Mesenchymal stem cell (in vitro differentiated cells and primary cell): ENCODE data around the gene CXCL8.
A peak's percentile ranks its signal among the peaks of the same experiment; 100 is the strongest.

Source experiments
- DNase-seq: peaks from one replicate; pipeline ENCODE4 v3.0.0-alpha.2; 2013
- H2AFZ ChIP-seq: one replicate; pipeline ENCODE4 v1.6.1; 2013; ENCODE audit warnings: low read depth, mild to moderate bottlenecking, control low read depth, inconsistent platforms, low read length, moderate library complexity
- H2AK5ac ChIP-seq: 2 replicates; pipeline ENCODE4 v1.6.1; 2013; ENCODE audit warnings: low read length, moderate library complexity, mild to moderate bottlenecking, inconsistent platforms; ENCODE audit not compliant: severe bottlenecking
- H2BK120ac ChIP-seq: one replicate; pipeline ENCODE4 v1.6.1; 2013; ENCODE audit warnings: low read depth, mild to moderate bottlenecking, inconsistent platforms, low read length, moderate library complexity
- H2BK12ac ChIP-seq, 2 experiments: one replicate each; pipeline ENCODE4 v1.6.1; 2013; ENCODE audit warnings: inconsistent platforms in 2 of 2, low read length in 2 of 2, mild to moderate bottlenecking in 2 of 2, moderate library complexity in 2 of 2, control low read depth in 1 of 2
- H2BK15ac ChIP-seq: one replicate; pipeline ENCODE4 v1.6.1; 2013; ENCODE audit warnings: mild to moderate bottlenecking, low read depth, inconsistent platforms; ENCODE audit not compliant: poor library complexity, severe bottlenecking
- H2BK5ac ChIP-seq: 2 replicates; pipeline ENCODE4 v1.6.1; 2013; ENCODE audit warnings: low read depth, mild to moderate bottlenecking, low read length, control low read depth, inconsistent platforms; ENCODE audit not compliant: poor library complexity, severe bottlenecking
- H3K14ac ChIP-seq, 2 experiments: one replicate each; pipeline ENCODE4 v1.6.1; 2013; ENCODE audit warnings: inconsistent platforms in 2 of 2, low read length in 2 of 2, control low read depth in 1 of 2, mild to moderate bottlenecking in 1 of 2, moderate library complexity in 1 of 2
- H3K18ac ChIP-seq, 2 experiments: one replicate each; pipeline ENCODE4 v1.6.1; 2013; ENCODE audit warnings: inconsistent platforms in 2 of 2, low read length in 2 of 2, control low read depth in 1 of 2, low read depth in 1 of 2, mild to moderate bottlenecking in 1 of 2
- H3K23ac ChIP-seq, 2 experiments: one replicate each; pipeline ENCODE4 v1.6.1; 2013; ENCODE audit warnings: inconsistent platforms in 2 of 2, low read length in 2 of 2, mild to moderate bottlenecking in 2 of 2, moderate library complexity in 2 of 2, control low read depth in 1 of 2
- H3K27ac ChIP-seq: 2 replicates; pipeline ENCODE4 v1.5.1; 2013; ENCODE audit warnings: mild to moderate bottlenecking, moderate library complexity, low read length, control low read depth, inconsistent platforms; ENCODE audit not compliant: poor library complexity, severe bottlenecking
- H3K27me3 ChIP-seq, 2 experiments: 2 replicates each; pipeline versions ENCODE4 v1.6.1 to v1.7.0; 2013; ENCODE audit warnings: low read length in 2 of 2, mild to moderate bottlenecking in 2 of 2, moderate library complexity in 2 of 2, control low read depth in 1 of 2, inconsistent platforms in 1 of 2; ENCODE audit not compliant: control insufficient read depth in 1 of 2, insufficient read depth in 1 of 2
- H3K36me3 ChIP-seq, 2 experiments: 2 replicates each; pipeline versions ENCODE4 v1.6.1 to v1.7.0; 2013; ENCODE audit warnings: low read length in 2 of 2, control low read depth in 1 of 2, inconsistent platforms in 1 of 2, low read depth in 1 of 2, mild to moderate bottlenecking in 1 of 2; ENCODE audit not compliant: insufficient read depth in 2 of 2, control insufficient read depth in 1 of 2
- H3K4ac ChIP-seq, 2 experiments: one replicate each; pipeline ENCODE4 v1.6.1; 2013; ENCODE audit warnings: inconsistent platforms in 2 of 2, low read length in 2 of 2, mild to moderate bottlenecking in 2 of 2, moderate library complexity in 2 of 2, control low read depth in 1 of 2, low read depth in 1 of 2
- H3K4me1 ChIP-seq: 2 replicates; pipeline ENCODE4 v1.6.1; 2013; ENCODE audit warnings: low read depth, low read length, control low read depth; ENCODE audit not compliant: control insufficient read depth, insufficient read depth
- H3K4me2 ChIP-seq: 2 replicates; pipeline ENCODE4 v1.6.1; 2013; ENCODE audit warnings: low read length, mild to moderate bottlenecking, inconsistent platforms; ENCODE audit not compliant: poor library complexity, severe bottlenecking
- H3K4me3 ChIP-seq, 2 experiments: 2 replicates each; pipeline versions ENCODE4 v1.5.1 to v1.7.0; 2013; ENCODE audit warnings: low read length in 2 of 2, mild to moderate bottlenecking in 2 of 2, control low read depth in 1 of 2, low read depth in 1 of 2; ENCODE audit not compliant: insufficient read depth in 1 of 2
- H3K79me1 ChIP-seq: replicated peaks from 2 replicates; pipeline ENCODE4 v1.6.1; 2013; ENCODE audit warnings: mild to moderate bottlenecking, control low read depth, low read length, inconsistent platforms; ENCODE audit not compliant: poor library complexity, severe bottlenecking
- H3K9ac ChIP-seq: 2 replicates; pipeline ENCODE4 v1.7.0; 2013; ENCODE audit warnings: mild to moderate bottlenecking, low read length, moderate library complexity
- H3K9me3 ChIP-seq: 2 replicates; pipeline ENCODE4 v1.7.0; 2013; ENCODE audit warnings: mild to moderate bottlenecking, low read length; ENCODE audit not compliant: control insufficient read depth
- H4K8ac ChIP-seq: one replicate; pipeline ENCODE4 v1.6.1; 2013; ENCODE audit warnings: inconsistent platforms, mild to moderate bottlenecking, low read length, moderate library complexity
- H4K91ac ChIP-seq: one replicate; pipeline ENCODE4 v1.6.1; 2013; ENCODE audit warnings: mild to moderate bottlenecking, low read length, inconsistent platforms
- WGBS: methylation state at CpG from one replicate; pipeline ENCODE4 v1.1.7; 2013; ENCODE audit warnings: mixed read lengths; 5-methylcytosine and 5-hydroxymethylcytosine counted together

The CXCL8 gene

DNA sequence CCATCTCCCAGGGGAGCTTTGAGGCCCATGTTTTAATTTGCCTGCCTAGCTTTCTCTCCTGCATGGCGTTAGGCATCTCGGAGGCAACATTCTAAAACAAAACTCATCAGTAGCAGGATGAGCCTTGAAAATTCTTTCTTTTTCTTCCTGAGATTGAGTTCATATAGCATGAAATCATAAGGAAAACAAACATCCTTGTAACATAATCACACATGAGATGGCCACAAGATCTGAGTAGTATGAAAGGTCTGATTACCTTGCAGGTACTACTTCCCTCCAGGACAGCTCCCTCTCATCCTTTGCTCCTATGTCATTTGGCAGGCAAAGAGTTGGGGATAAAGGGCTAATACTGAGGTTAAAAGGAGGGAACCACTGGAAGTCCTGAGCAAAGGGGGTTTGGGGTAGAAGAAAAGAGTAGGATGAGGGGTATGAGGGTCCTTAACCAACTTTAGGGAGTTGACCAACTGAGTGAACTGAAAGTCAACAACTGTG, 37.5 kb upstream of the CXCL8 start:
- Histone ChIP-seq H4K91ac (no peak overlapping the region), H4K8ac (peak overlapping the region; percentile 47), H3K14ac (no peak overlapping the region), H2BK120ac (peak overlapping the region; percentile 92), H2AK5ac (peak overlapping the region; percentile 53), H3K4ac (peak overlapping the region; percentile 60 to 70), H3K4me2 (no peak overlapping the region), H2BK12ac (peak overlapping the region; percentile 40 to 95), H2AFZ (no peak overlapping the region), H3K4me1 (peaks cover 9% of the 10 kb centered on the region), H3K9ac (no peak overlapping the region), H3K79me1 (no peaks in the 10 kb centered on the region), H3K27ac (no peak overlapping the region), H2BK5ac (no peak overlapping the region), H3K9me3 (no peaks in the 10 kb centered on the region), H3K36me3 (no peaks in the 10 kb centered on the region), H3K23ac (no peak overlapping the region), H2BK15ac (peak overlapping the region; percentile 73), H3K18ac (peak overlapping the region; percentile 37 to 94), H3K27me3 (no peaks in the 10 kb centered on the region), H3K4me3 (no peak overlapping the region)
- 67% methylated on average over 2 of the region's 2 CpGs for WGBS
- DNase-seq: no peak

DNA sequence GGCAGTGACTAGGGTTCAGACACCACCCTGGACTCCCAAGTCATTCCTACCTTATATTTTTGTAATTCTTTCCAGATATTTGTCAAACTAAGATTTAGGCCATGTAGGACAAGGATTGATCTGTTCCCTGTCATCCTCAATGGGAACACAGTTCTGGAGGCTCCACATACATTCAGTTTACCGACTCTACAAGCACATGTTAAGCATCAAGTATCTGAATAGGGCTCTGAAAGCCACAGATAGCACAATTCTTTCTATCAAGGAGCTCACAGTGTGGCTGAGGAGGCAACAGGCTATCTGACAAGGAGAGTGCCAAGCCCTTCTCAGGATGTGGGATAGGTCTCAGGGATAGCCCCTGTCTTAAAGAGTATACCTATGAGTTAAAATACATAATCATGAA, 37.0 kb upstream of the CXCL8 start:
- Histone ChIP-seq H2BK5ac (no peak overlapping the region), H4K91ac (peak overlapping the region; percentile 52), H3K79me1 (no peaks in the 10 kb centered on the region), H2AFZ (no peak overlapping the region), H3K27ac (no peak overlapping the region), H3K4ac (peak overlapping the region; percentile 60 to 70), H3K27me3 (no peaks in the 10 kb centered on the region), H2BK12ac (peak overlapping the region; percentile 73 to 95), H3K9me3 (no peaks in the 10 kb centered on the region), H3K4me1 (peaks cover 9% of the 10 kb centered on the region), H3K4me2 (no peak overlapping the region), H3K4me3 (no peak overlapping the region), H2BK120ac (peak overlapping the region; percentile 11), H3K36me3 (no peaks in the 10 kb centered on the region), H2BK15ac (peak overlapping the region; percentile 73), H3K14ac (no peak overlapping the region), H2AK5ac (no peak overlapping the region), H3K9ac (no peak overlapping the region), H4K8ac (peak overlapping the region; percentile 70), H3K23ac (no peak overlapping the region), H3K18ac (peak overlapping the region; percentile 67 to 94)
- DNase-seq: no peak
- WGBS: 100% methylated on average over 1 of the region's 1 CpG

DNA sequence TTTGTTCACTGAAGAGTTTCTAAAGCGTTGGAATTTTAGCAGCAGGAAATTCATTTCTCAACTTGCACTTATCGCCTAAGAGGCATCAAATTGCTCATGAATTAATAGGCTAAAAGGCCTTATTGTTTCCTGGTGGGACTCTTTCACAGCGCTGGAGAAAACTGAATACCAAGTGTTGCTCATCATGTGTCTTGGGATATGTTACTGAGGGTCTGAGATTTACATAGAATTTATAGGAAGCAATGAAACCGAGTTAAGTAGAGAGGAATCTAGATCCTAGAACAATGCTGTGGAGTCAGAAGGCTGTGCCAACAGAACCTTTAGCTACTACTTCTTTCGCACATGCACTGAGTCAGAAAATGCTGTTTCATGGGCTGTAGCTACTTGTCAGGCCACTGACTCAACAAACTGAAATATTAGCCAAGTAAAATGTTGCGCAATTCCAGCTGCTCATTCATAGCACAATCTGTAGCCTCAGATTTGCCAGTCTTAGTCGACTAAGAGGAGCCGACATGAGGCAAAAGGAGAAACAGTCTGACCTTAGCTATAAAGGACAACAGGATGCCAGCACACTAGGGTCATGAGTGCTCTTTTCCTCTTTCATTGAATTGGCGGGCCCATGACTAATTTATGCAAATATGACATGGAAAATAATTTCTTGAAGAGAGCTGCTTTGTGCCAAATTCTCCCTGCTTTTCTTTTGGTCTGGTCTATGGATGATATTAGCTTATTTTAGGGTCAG, 35.9 kb upstream of the CXCL8 start:
- Histone ChIP-seq H4K8ac (peak overlapping the region; percentile 29), H4K91ac (no peak overlapping the region), H2BK120ac (peak overlapping the region; percentile 62), H3K27ac (peak overlapping the region; percentile 84), H2BK12ac (peak overlapping the region; percentile 21 to 75), H3K9me3 (no peaks in the 10 kb centered on the region), H2AK5ac (peak overlapping the region; percentile 30), H3K18ac (peak overlapping the region; percentile 48 to 90), H3K23ac (no peak overlapping the region), H3K27me3 (no peaks in the 10 kb centered on the region), H3K9ac (peak overlapping the region; percentile 72), H3K79me1 (no peaks in the 10 kb centered on the region), H2BK5ac (peak overlapping the region; percentile 50), H2AFZ (no peak overlapping the region), H3K4ac (no peak overlapping the region), H3K36me3 (no peaks in the 10 kb centered on the region), H3K4me3 (peak overlapping the region in 1 of 2 experiments; percentile 28), H3K14ac (no peak overlapping the region), H3K4me2 (peak overlapping the region; percentile 13), H3K4me1 (peaks cover 9% of the 10 kb centered on the region), H2BK15ac (no peak overlapping the region)
- DNase-seq: peak; percentile 98
- WGBS: 25% methylated on average over 8 of the region's 9 CpGs

DNA sequence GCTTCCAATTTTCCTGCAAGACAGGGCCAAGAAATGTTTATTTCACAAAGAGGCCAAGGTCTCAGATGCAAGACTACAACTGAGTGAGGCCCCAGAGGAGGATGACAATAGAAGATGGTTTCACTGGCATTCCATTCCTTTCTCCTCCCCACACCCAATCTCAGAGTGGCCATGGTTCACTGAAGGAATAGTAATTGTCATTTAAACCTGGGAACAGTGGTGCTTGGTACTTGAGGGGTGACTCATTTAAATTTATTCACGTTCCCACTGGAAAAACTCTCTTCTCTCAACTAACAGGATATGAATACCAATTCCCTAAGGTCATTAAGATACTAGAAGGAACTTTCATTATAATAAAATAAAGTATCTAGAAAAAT, 35.3 kb upstream of the CXCL8 start:
- no peak overlapping the region for H3K4me2 ChIP-seq
- H3K18ac ChIP-seq: peak overlapping the region; percentile 37 to 90
- peak overlapping the region; percentile 21 to 75 for H2BK12ac ChIP-seq
- peak overlapping the region; percentile 29 for H4K8ac ChIP-seq
- no peaks in the 10 kb centered on the region for H3K36me3 ChIP-seq
- H3K27ac ChIP-seq: peak overlapping the region; percentile 84
- H4K91ac ChIP-seq: no peak overlapping the region
- H3K23ac ChIP-seq: no peak overlapping the region
- peak overlapping the region; percentile 62 for H2BK120ac ChIP-seq
- no peaks in the 10 kb centered on the region for H3K27me3 ChIP-seq
- peak overlapping the region in 1 of 2 experiments; percentile 54 for H3K4ac ChIP-seq
- no peaks in the 10 kb centered on the region for H3K79me1 ChIP-seq
- H2BK15ac ChIP-seq: no peak overlapping the region
- peak; percentile 81 for DNase-seq
- WGBS: no CpG with 5 or more reads among the region's 1 CpG
- H2BK5ac ChIP-seq: peak overlapping the region; percentile 50
- no peak overlapping the region for H2AFZ ChIP-seq
- peak overlapping the region; percentile 55 for H2AK5ac ChIP-seq
- H3K14ac ChIP-seq: no peak overlapping the region
- H3K4me1 ChIP-seq: peaks cover 9% of the 10 kb centered on the region
- H3K9me3 ChIP-seq: no peaks in the 10 kb centered on the region
- H3K4me3 ChIP-seq: peak overlapping the region in 1 of 2 experiments; percentile 28
- H3K9ac ChIP-seq: peak overlapping the region; percentile 72
